H1 (cell line): ENCODE measurements around the gene CNDP2. TPM values are rescaled to one million over a fixed set of nuclear protein-coding genes. Genes with fewer than 3 reads are reported as not detected.

Experiments used
- CTCF ChIA-PET: fragments of 300-600 bp; sonication (Branson Sonifier 250); formaldehyde crosslinking; loops from one replicate; lab custom pipeline; 2021; ENCODE audit not compliant: partially characterized antibody; lab: Charles Lee
- POLR2A ChIA-PET: fragments of 300-600 bp; sonication (Branson Sonifier 250); formaldehyde crosslinking; loops from one replicate; lab custom pipeline; 2021; ENCODE audit warnings: inconsistent platforms; ENCODE audit not compliant: partially characterized antibody; lab: Charles Lee
- DNase-seq, 2 experiments: peaks; one replicate each; pipeline versions ENCODE4 v3.0.0 to v3.0.0-alpha.2; 2010 to 2022; ENCODE audit warnings: low spot score in 2 of 2, low read depth in 1 of 2, mixed read lengths in 1 of 2
- FAIRE-seq: peaks from 2 replicates; lab custom pipeline; 2011; peaks lifted over from hg19 to GRCh38; lab: Jason Lieb, UNC
- H2AFZ ChIP-seq: 2 replicates; pipeline ENCODE4 v1.8.1; 2012; ENCODE audit warnings: low read length, inconsistent platforms
- H2AK5ac ChIP-seq: 2 replicates; pipeline ENCODE4 v1.6.1; 2013; ENCODE audit warnings: low read depth, low read length
- H2BK120ac ChIP-seq: replicated peaks from 2 replicates; pipeline ENCODE3; 2013; ENCODE audit warnings: low read depth, low read length, inconsistent platforms
- H2BK12ac ChIP-seq: 2 replicates; pipeline ENCODE4 v1.6.1; 2013; ENCODE audit warnings: low read depth, low read length
- H2BK15ac ChIP-seq: 2 replicates; pipeline ENCODE4 v1.6.1; 2013; ENCODE audit warnings: low read length
- H2BK20ac ChIP-seq: 2 replicates; pipeline ENCODE4 v1.6.1; 2013; ENCODE audit warnings: low read length
- H2BK5ac ChIP-seq: 2 replicates; pipeline ENCODE4 v1.6.1; 2013; ENCODE audit warnings: low read depth, low read length
- H3K14ac ChIP-seq: 2 replicates; pipeline ENCODE4 v1.6.1; 2013; ENCODE audit warnings: inconsistent platforms; ENCODE audit not compliant: insufficient read length
- H3K18ac ChIP-seq: 2 replicates; pipeline ENCODE4 v1.6.1; 2013; ENCODE audit warnings: low read length; ENCODE audit errors: extremely low read depth
- H3K23ac ChIP-seq: 2 replicates; pipeline ENCODE4 v1.6.1; 2013; ENCODE audit warnings: inconsistent platforms; ENCODE audit not compliant: insufficient read length
- H3K23me2 ChIP-seq: 2 replicates; pipeline ENCODE4 v1.6.1; 2013; ENCODE audit warnings: low read depth, low read length
- H3K27ac ChIP-seq: 2 replicates; pipeline ENCODE4 v1.6.1; 2011; ENCODE audit warnings: low read depth, low read length, inconsistent platforms
- H3K27me3 ChIP-seq, 4 experiments: replicated peaks in 1 of 4; 1 replicate in 1 of 4; 2 replicates in 3 of 4; pipeline versions ENCODE4 v1.6.1 to v1.8.1; 2011 to 2013; ENCODE audit warnings: low read length in 3 of 4, mild to moderate bottlenecking in 3 of 4, inconsistent platforms in 2 of 4, mixed read lengths in 2 of 4, moderate library complexity in 1 of 4; ENCODE audit not compliant: control insufficient read depth in 3 of 4, insufficient read depth in 3 of 4; ENCODE audit errors: extremely low read depth in 1 of 4
- H3K36me3 ChIP-seq, 4 experiments: 2 replicates each; pipeline versions ENCODE4 v1.6.1 to v1.8.1; 2011 to 2013; ENCODE audit warnings: mild to moderate bottlenecking in 4 of 4, low read length in 3 of 4, moderate library complexity in 2 of 4, control low read depth in 1 of 4, inconsistent platforms in 1 of 4; ENCODE audit not compliant: insufficient read depth in 4 of 4, control insufficient read depth in 2 of 4
- H3K4ac ChIP-seq: replicated peaks from 2 replicates; pipeline ENCODE3; 2013; ENCODE audit warnings: low read length, low read depth, mixed read lengths, inconsistent platforms; ENCODE audit not compliant: insufficient read length
- H3K4me1 ChIP-seq, 4 experiments: replicated peaks in 1 of 4; 1 replicate in 1 of 4; 2 replicates in 3 of 4; pipeline versions ENCODE4 v1.6.1 to v1.8.1; 2011 to 2013; ENCODE audit warnings: low read length in 3 of 4, inconsistent platforms in 2 of 4, mixed read lengths in 1 of 4; ENCODE audit not compliant: insufficient read depth in 4 of 4, control insufficient read depth in 3 of 4
- H3K4me2 ChIP-seq, 2 experiments: 2 replicates each; pipeline versions ENCODE4 v1.6.1 to v1.8.1; 2011 to 2013; ENCODE audit warnings: low read depth in 2 of 2, low read length in 2 of 2, control low read depth in 1 of 2, inconsistent platforms in 1 of 2, mild to moderate bottlenecking in 1 of 2; ENCODE audit not compliant: insufficient read depth in 1 of 2
- H3K4me3 ChIP-seq, 4 experiments: fragments of 200-600, 300-600 bp in 1 of 4; sonication (generic), shearing (Covaris generic), sonication (Bioruptor Twin) in 1 of 4; 2 replicates each; pipeline versions ENCODE4 v1.5.1 to v1.8.1; 2011 to 2016; ENCODE audit warnings: low read length in 4 of 4, low read depth in 3 of 4, control low read depth in 2 of 4, inconsistent platforms in 2 of 4, mild to moderate bottlenecking in 2 of 4, mixed read lengths in 1 of 4, moderate library complexity in 1 of 4; ENCODE audit not compliant: insufficient read depth in 2 of 4; ENCODE audit errors: extremely low read depth in 1 of 4
- H3K56ac ChIP-seq: replicated peaks from 2 replicates; pipeline ENCODE3; 2013; ENCODE audit warnings: low read depth, mild to moderate bottlenecking, mixed read lengths, low read length, inconsistent platforms; ENCODE audit not compliant: insufficient read length
- H3K79me1 ChIP-seq: 2 replicates; pipeline ENCODE4 v1.6.1; 2013; ENCODE audit warnings: low read depth, low read length, control low read depth
- H3K79me2 ChIP-seq, 2 experiments: 2 replicates each; pipeline versions ENCODE4 v1.6.1 to v1.8.1; 2012 to 2013; ENCODE audit warnings: low read length in 2 of 2, mild to moderate bottlenecking in 2 of 2, inconsistent platforms in 1 of 2; ENCODE audit not compliant: insufficient read depth in 2 of 2, control insufficient read depth in 1 of 2
- H3K9ac ChIP-seq, 4 experiments: replicated peaks in 1 of 4; 1 replicate in 1 of 4; 2 replicates in 3 of 4; pipeline versions ENCODE4 v1.6.1 to v1.8.1; 2011 to 2013; ENCODE audit warnings: low read depth in 3 of 4, low read length in 3 of 4, control low read depth in 2 of 4, mild to moderate bottlenecking in 2 of 4, moderate library complexity in 2 of 4, inconsistent platforms in 1 of 4; ENCODE audit errors: extremely low read depth in 1 of 4
- H3K9me3 ChIP-seq, 2 experiments: 2 replicates each; pipeline versions ENCODE4 v1.6.1 to v1.8.1; 2012 to 2013; ENCODE audit warnings: mild to moderate bottlenecking in 2 of 2, moderate library complexity in 2 of 2, control low read depth in 1 of 2, inconsistent platforms in 1 of 2, low read depth in 1 of 2, low read length in 1 of 2, mixed read lengths in 1 of 2; ENCODE audit not compliant: insufficient read depth in 2 of 2
- H4K20me1 ChIP-seq, 2 experiments: replicated peaks in 1 of 2; 2 replicates each; pipeline versions ENCODE3 to v1.8.1; 2011 to 2013; ENCODE audit warnings: inconsistent platforms in 2 of 2, low read length in 2 of 2, mild to moderate bottlenecking in 1 of 2; ENCODE audit not compliant: insufficient read depth in 2 of 2, control insufficient read depth in 1 of 2
- H4K5ac ChIP-seq: 2 replicates; pipeline ENCODE4 v1.6.1; 2013; ENCODE audit warnings: low read length, low read depth, mixed read lengths, inconsistent platforms; ENCODE audit not compliant: insufficient read length
- H4K8ac ChIP-seq: 2 replicates; pipeline ENCODE4 v1.8.0; 2013; ENCODE audit warnings: mild to moderate bottlenecking, moderate library complexity, low read length, inconsistent platforms; ENCODE audit not compliant: insufficient read depth; ENCODE audit errors: extremely low read depth
- H4K91ac ChIP-seq: replicated peaks from 2 replicates; pipeline ENCODE3; 2013; ENCODE audit warnings: low read length, mixed read lengths, inconsistent platforms; ENCODE audit not compliant: insufficient read length
- BCL11A ChIP-seq, 2 experiments: IDR thresholded peaks; one replicate each; pipeline ENCODE4 v1.6.1; 2011; ENCODE audit warnings: low read depth in 2 of 2, low read length in 2 of 2, mild to moderate bottlenecking in 2 of 2
- BRCA1 ChIP-seq: IDR thresholded peaks from 2 replicates; pipeline ENCODE4 v1.6.1; 2012; ENCODE audit warnings: low read depth, low read length, improper control_type of control experiment
- JUN ChIP-seq: IDR thresholded peaks from 2 replicates; pipeline ENCODE4 v1.6.1; 2011; ENCODE audit warnings: low read depth, mild to moderate bottlenecking, improper control_type of control experiment, low read length
- KDM4A ChIP-seq: IDR thresholded peaks from one replicate; pipeline ENCODE4 v1.7.1; 2012; ENCODE audit warnings: low read depth, mild to moderate bottlenecking, moderate library complexity, low read length, inconsistent platforms; ENCODE audit not compliant: severe bottlenecking
- SAP30 ChIP-seq: fragments of 300-600 bp; sonication (generic); IDR thresholded peaks from 2 replicates; pipeline ENCODE4 v1.7.1; 2012; ENCODE audit warnings: low read length, moderate library complexity, mild to moderate bottlenecking, inconsistent platforms; ENCODE audit not compliant: insufficient read depth, insufficient replicate concordance
- SP4 ChIP-seq: IDR thresholded peaks from 2 replicates; pipeline ENCODE4 v1.6.1; 2012; ENCODE audit warnings: low read length, inconsistent platforms
- TBP ChIP-seq: IDR thresholded peaks from 2 replicates; pipeline ENCODE4 v1.6.1; 2011; ENCODE audit warnings: low read depth, low read length, improper control_type of control experiment
- TEAD4 ChIP-seq: IDR thresholded peaks from 2 replicates; pipeline ENCODE4 v1.6.1; 2012; ENCODE audit warnings: low read depth, low read length, inconsistent platforms, mixed read lengths
- WGBS, 2 experiments: shearing (Covaris generic) in 1 of 2; methylation state at CpG; one replicate each; pipeline versions ENCODE4 v1.1.6 to v1.1.7; 2013 to 2015; ENCODE audit warnings: low lambda C conversion rate in 2 of 2, mixed read lengths in 2 of 2, inconsistent platforms in 1 of 2, low coverage in 1 of 2, missing lambda C conversion rate in 1 of 2; ENCODE audit not compliant: insufficient replicate concordance in 2 of 2, insufficient coverage in 1 of 2, insufficient read length in 1 of 2; ENCODE audit errors: extremely low coverage in 1 of 2, missing lambda C conversion rate in 1 of 2; 5-methylcytosine and 5-hydroxymethylcytosine counted together
- polyA plus RNA-seq, 7 experiments: library from polyadenylated mRNA; depleted of rRNA in 3 of 7; stranded (reverse) in 5 of 7; unstranded in 2 of 7; fragments of >200 nt in 5 of 7; fragments of 200-250 nt in 2 of 7; gene quantifications; 1 replicate in 5 of 7; 2 replicates in 1 of 7; 4 replicates in 1 of 7; pipeline versions ENCODE4 v1.2.1 to v1.2.3, GENCODE V29; 2011 to 2013; ENCODE audit warnings: missing spikeins in 2 of 7, mixed read lengths in 2 of 7
- total RNA-seq: library from RNA; stranded (reverse); fragmentation: NEBNext Ultra II Directional; extraction: Animal tissue kit (Norgen Biotek cat#: 25700); gene quantifications from 2 replicates; pipeline ENCODE4 v1.2.1, GENCODE V29; 2021

The CNDP2 gene
- total and polyA plus RNA-seq, 2 of the 8 experiments (the other 6 are each of a cell fraction or from before 2014, with no cell fraction given) = 71.8 to 243 TPM

DNA sequence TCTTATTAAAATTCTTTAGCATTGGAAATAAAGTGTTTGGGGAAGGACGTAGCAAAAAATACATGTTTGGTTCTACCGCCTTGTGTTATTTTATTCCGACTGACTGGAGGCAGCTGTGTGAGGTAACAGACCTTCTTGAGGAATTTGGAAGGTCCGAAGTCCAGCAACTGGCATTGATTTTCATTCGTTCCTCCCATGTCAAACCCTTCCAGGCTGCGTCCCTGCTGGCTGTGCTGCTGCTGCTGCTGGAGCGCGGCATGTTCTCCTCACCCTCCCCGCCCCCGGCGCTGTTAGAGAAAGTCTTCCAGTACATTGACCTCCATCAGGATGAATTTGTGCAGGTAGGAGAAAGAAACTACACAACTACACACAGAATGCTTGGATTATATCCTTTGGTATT lies 60.0 kb downstream of the CNDP2 start:
- Histone ChIP-seq H3K14ac (no peak overlapping the region), H3K4me2 (no peak overlapping the region), H4K8ac (no peak overlapping the region), H4K20me1 (no peaks in the 10 kb centered on the region), H3K23me2 (no peaks in the 10 kb centered on the region; the same call in 1 of the 2 replicates), H4K91ac (no peak overlapping the region), H2BK120ac (no peak overlapping the region), H3K79me2 (no peaks in the 10 kb centered on the region), H2BK20ac (no peak overlapping the region), H2AK5ac (no peak overlapping the region), H2BK5ac (no peak overlapping the region), H3K79me1 (no peaks in the 10 kb centered on the region), H3K27me3 (no peaks in the 10 kb centered on the region), H3K9ac (no peak overlapping the region), H3K56ac (no peak overlapping the region), H3K4me1 (no peaks in the 10 kb centered on the region), H3K36me3 (no peaks in the 10 kb centered on the region), H2BK15ac (no peak overlapping the region), H2BK12ac (no peak overlapping the region), H3K9me3 (no peaks in the 10 kb centered on the region), H3K4me3 (no peak overlapping the region), H2AFZ (no peak overlapping the region), H4K5ac (no peak overlapping the region), H3K4ac (no peak overlapping the region), H3K18ac (no peak overlapping the region), H3K27ac (no peak overlapping the region), H3K23ac (no peak overlapping the region)
- no peak for FAIRE-seq
- DNase-seq = no peak
- no peak for TF ChIP-seq SP4
- TF ChIP-seq BCL11A (IDR thresholded peaks at IDR 0.05; ENCODE audit: low read depth in 2 of 2, low read length in 2 of 2) = no peak
- TF ChIP-seq SAP30 = no peak
- no peak for TF ChIP-seq KDM4A
- no peak for TF ChIP-seq BRCA1
- TF ChIP-seq TBP = no peak
- TF ChIP-seq JUN = no peak
- TF ChIP-seq TEAD4 = no peak
- POLR2A ChIA-PET = no interaction called here
- 92% methylated on average over 11 of the region's 11 CpGs; no CpG with 5 or more reads in 1 of the 2 experiments for WGBS, 2 experiments
- CTCF ChIA-PET = interaction anchor here (2.4 kb wide), 1 partner anchor 12 kb away, joined by 9 read pairs; no protein-coding TSS in a partner anchor
